ENCODE measurements around the gene RUFY1.
A peak's percentile ranks its signal among the peaks of the same experiment; 100 is the strongest.

Gene RUFY1

GRCh38 chr5:179553006-179553405, 2.7 kb downstream of the RUFY1 start:
- TF ChIP-seq ISL1 (CRISPR knock-in tag; IDR thresholded peaks at IDR 0.05): no peak
- no peak for TF ChIP-seq ZFP30 (CRISPR knock-in tag; IDR thresholded peaks at IDR 0.05)
- no peak for TF ChIP-seq ZNF8 (CRISPR knock-in tag; IDR thresholded peaks at IDR 0.05)
- no peak for TF ChIP-seq ESRRG (CRISPR knock-in tag; IDR thresholded peaks at IDR 0.05)
- TF ChIP-seq PPARA (CRISPR knock-in tag; IDR thresholded peaks at IDR 0.05; ENCODE audit: borderline replicate concordance): no peak
- TF ChIP-seq ZNF70 (CRISPR knock-in tag; IDR thresholded peaks at IDR 0.05): no peak
- no peak for TF ChIP-seq CREB5 (CRISPR knock-in tag; IDR thresholded peaks at IDR 0.05; ENCODE audit: low read depth)
- TF ChIP-seq ZC3H10 (CRISPR knock-in tag; IDR thresholded peaks at IDR 0.05): no peak
- TF ChIP-seq POU6F1 (CRISPR knock-in tag; IDR thresholded peaks at IDR 0.05; ENCODE audit: borderline replicate concordance, low read depth): no peak
- no peak for TF ChIP-seq BACH2 (CRISPR knock-in tag; IDR thresholded peaks at IDR 0.05; ENCODE audit: borderline replicate concordance)
- TF ChIP-seq RARB (CRISPR knock-in tag; IDR thresholded peaks at IDR 0.05): no peak
- TF ChIP-seq OSR1 (CRISPR knock-in tag; IDR thresholded peaks at IDR 0.05): no peak
- TF ChIP-seq TSHZ2 (CRISPR knock-in tag; IDR thresholded peaks at IDR 0.05): no peak
- no peak for ATAC-seq

- TF ChIP-seq PATZ1 (CRISPR knock-in tag; IDR thresholded peaks at IDR 0.05; ENCODE audit: borderline replicate concordance) (no peak), ZFP3 (CRISPR knock-in tag; IDR thresholded peaks at IDR 0.05) (no peak), ISL1 (CRISPR knock-in tag; IDR thresholded peaks at IDR 0.05) (no peak), OSR1 (CRISPR knock-in tag; IDR thresholded peaks at IDR 0.05) (no peak), CREB5 (CRISPR knock-in tag; IDR thresholded peaks at IDR 0.05; ENCODE audit: low read depth) (no peak), ZNF70 (CRISPR knock-in tag; IDR thresholded peaks at IDR 0.05) (no peak), RARB (CRISPR knock-in tag; IDR thresholded peaks at IDR 0.05) (no peak), TOX (CRISPR knock-in tag; IDR thresholded peaks at IDR 0.05; ENCODE audit: borderline replicate concordance) (no peak), CSDC2 (CRISPR knock-in tag; IDR thresholded peaks at IDR 0.05) (no peak), TCF4 (CRISPR knock-in tag; IDR thresholded peaks at IDR 0.05; ENCODE audit: borderline replicate concordance) (no peak), BACH2 (CRISPR knock-in tag; IDR thresholded peaks at IDR 0.05; ENCODE audit: borderline replicate concordance) (no peak)
- ATAC-seq: peak; percentile 48
These were observed 3.5 kb downstream of the RUFY1 start for GRCh38 chr5:179553875-179554274.

- no peak for ATAC-seq
- TF ChIP-seq ARNTL (CRISPR knock-in tag; IDR thresholded peaks at IDR 0.05; ENCODE audit: borderline replicate concordance, low read depth): no peak
- TF ChIP-seq SNAI2 (CRISPR knock-in tag; IDR thresholded peaks at IDR 0.05): no peak
- no peak for TF ChIP-seq PATZ1 (CRISPR knock-in tag; IDR thresholded peaks at IDR 0.05; ENCODE audit: borderline replicate concordance)
- no peak for TF ChIP-seq ESRRG (CRISPR knock-in tag; IDR thresholded peaks at IDR 0.05)
- TF ChIP-seq TCF4 (CRISPR knock-in tag; IDR thresholded peaks at IDR 0.05; ENCODE audit: borderline replicate concordance): no peak
- TF ChIP-seq GLIS3 (CRISPR knock-in tag; IDR thresholded peaks at IDR 0.05): no peak
- no peak for TF ChIP-seq CSRNP3 (CRISPR knock-in tag; IDR thresholded peaks at IDR 0.05)
- no peak for TF ChIP-seq ISL1 (CRISPR knock-in tag; IDR thresholded peaks at IDR 0.05)
- no peak for TF ChIP-seq PPARA (CRISPR knock-in tag; IDR thresholded peaks at IDR 0.05; ENCODE audit: borderline replicate concordance)
- no peak for TF ChIP-seq RARB (CRISPR knock-in tag; IDR thresholded peaks at IDR 0.05)
- TF ChIP-seq ZFP30 (CRISPR knock-in tag; IDR thresholded peaks at IDR 0.05): no peak
- TF ChIP-seq TOX (CRISPR knock-in tag; IDR thresholded peaks at IDR 0.05; ENCODE audit: borderline replicate concordance): no peak
- TF ChIP-seq ZNF565 (CRISPR knock-in tag; conservative IDR thresholded peaks at IDR 0.05; ENCODE audit: low read depth): no peak
These were observed 4.6 kb downstream of the RUFY1 start for GRCh38 chr5:179554981-179555380.

All from SK-N-SH treated with all-trans-retinoic acid at 6 μM for 48 hours (cell line).